ENCODE measurements around the gene TBX4. TPM values are rescaled to one million over a fixed set of nuclear protein-coding genes. Genes with fewer than 3 reads are reported as not detected.

TBX4 gene
- polyA plus RNA-seq, 3 donors: not detected

DNA sequence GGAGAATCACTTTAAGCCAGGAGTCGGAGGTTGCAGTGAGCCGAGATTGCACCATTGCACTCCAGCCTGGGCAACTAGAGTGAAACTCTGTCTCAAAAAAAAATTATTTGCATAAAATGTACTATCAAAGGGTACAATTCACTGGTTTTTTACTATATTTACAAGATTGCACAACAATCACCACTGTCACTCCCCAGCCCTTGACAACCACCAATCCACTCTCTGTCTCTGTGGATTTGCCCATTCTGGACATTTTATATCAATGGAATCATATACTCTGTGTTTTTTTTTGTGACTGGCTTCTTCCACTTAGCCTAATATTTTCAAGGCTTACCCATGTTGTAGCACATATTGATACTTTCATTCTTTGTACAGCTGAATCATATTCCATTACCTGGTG, 33.8 kb upstream of the TBX4 start:
- no peak overlapping the region for H3K9ac ChIP-seq (ENCODE audit: insufficient read depth, low read length, poor library complexity, severe bottlenecking)
- H3K9me3 ChIP-seq (replicated peaks in 1 of 2; ENCODE audit: control insufficient read depth in 1 of 2, insufficient read depth in 1 of 2, low read length in 2 of 2): no peaks in the 10 kb centered on the region
- H3K79me2 ChIP-seq (ENCODE audit: insufficient read depth, low read length): no peaks in the 10 kb centered on the region
- intact Hi-C loops (cut with micrococcal nuclease): loop anchor here (10.0 kb wide), 1 partner anchor 136 kb away; no protein-coding TSS in a partner anchor
- H3K36me3 ChIP-seq (replicated peaks in 1 of 2; ENCODE audit: control insufficient read depth in 1 of 2, insufficient read depth in 2 of 2, low read length in 2 of 2): no peaks in the 10 kb centered on the region
- TF ChIP-seq, protein P1, sequence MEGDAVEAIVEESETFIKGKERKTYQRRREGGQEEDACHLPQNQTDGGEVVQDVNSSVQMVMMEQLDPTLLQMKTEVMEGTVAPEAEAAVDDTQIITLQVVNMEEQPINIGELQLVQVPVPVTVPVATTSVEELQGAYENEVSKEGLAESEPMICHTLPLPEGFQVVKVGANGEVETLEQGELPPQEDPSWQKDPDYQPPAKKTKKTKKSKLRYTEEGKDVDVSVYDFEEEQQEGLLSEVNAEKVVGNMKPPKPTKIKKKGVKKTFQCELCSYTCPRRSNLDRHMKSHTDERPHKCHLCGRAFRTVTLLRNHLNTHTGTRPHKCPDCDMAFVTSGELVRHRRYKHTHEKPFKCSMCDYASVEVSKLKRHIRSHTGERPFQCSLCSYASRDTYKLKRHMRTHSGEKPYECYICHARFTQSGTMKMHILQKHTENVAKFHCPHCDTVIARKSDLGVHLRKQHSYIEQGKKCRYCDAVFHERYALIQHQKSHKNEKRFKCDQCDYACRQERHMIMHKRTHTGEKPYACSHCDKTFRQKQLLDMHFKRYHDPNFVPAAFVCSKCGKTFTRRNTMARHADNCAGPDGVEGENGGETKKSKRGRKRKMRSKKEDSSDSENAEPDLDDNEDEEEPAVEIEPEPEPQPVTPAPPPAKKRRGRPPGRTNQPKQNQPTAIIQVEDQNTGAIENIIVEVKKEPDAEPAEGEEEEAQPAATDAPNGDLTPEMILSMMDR (IDR thresholded peaks at IDR 0.05): no peak
- no peak overlapping the region for H2AFZ ChIP-seq (ENCODE audit: insufficient read depth, low read depth, low read length, poor library complexity, severe bottlenecking)
- peaks cover 6 to 11% of the 10 kb centered on the region in 2 donors for H3K4me1 ChIP-seq (ENCODE audit: control insufficient read depth in 1 of 2, insufficient read depth in 2 of 2, low read length in 2 of 2)
- H3K27ac ChIP-seq (ENCODE audit: low read depth in 1 of 2, low read length in 2 of 2): no peak overlapping the region
- DNase-seq: no peak
- no peaks in the 10 kb centered on the region for H4K20me1 ChIP-seq (ENCODE audit: insufficient read depth, low read length)
- WGBS (ENCODE audit: insufficient coverage): no CpG with 5 or more reads among the region's 2 CpGs
- peaks cover 3 to 55% of the 10 kb centered on the region in 2 donors for H3K27me3 ChIP-seq (ENCODE audit: control insufficient read depth in 2 of 2, insufficient read depth in 2 of 2, low read length in 2 of 2)
- Mint-ChIP-seq H3K27me3 (ENCODE audit: low read depth in 3 of 3) (peaks cover 30 to 82% (median 47%) of the 10 kb centered on the region in 3 donors), H3K36me3 (peaks cover 0 to 2% of the 10 kb centered on the region in 2 donors), H3K4me3 (peak overlapping the region in 1 of 2 donors; percentile 39), H3K9me3 (peaks cover 0 to 5% (median 0%) of the 10 kb centered on the region in 7 donors), H3K4me1 (peaks cover 5% of the 10 kb centered on the region), H3K27ac (no peak overlapping the region)
- no peak overlapping the region for H3K4me3 ChIP-seq (replicated peaks in 1 of 3; ENCODE audit: low read depth in 2 of 3, low read length in 3 of 3)
- H3K4me2 ChIP-seq (replicated peaks; ENCODE audit: extremely low read depth, low read length, poor library complexity, severe bottlenecking): no peak overlapping the region

GRCh38 chr17:61419496-61420046, 32.7 kb upstream of the TBX4 start:
- no peak overlapping the region for H3K27ac Mint-ChIP-seq

More at GRCh38 chr17:61419496-61420046, 32.7 kb upstream of the TBX4 start:
- Histone ChIP-seq H3K9ac (ENCODE audit: insufficient read depth, low read length, poor library complexity, severe bottlenecking) (no peak overlapping the region), H3K4me2 (replicated peaks; ENCODE audit: extremely low read depth, low read length, poor library complexity, severe bottlenecking) (no peak overlapping the region), H4K20me1 (ENCODE audit: insufficient read depth, low read length) (no peaks in the 10 kb centered on the region), H3K4me1 (ENCODE audit: control insufficient read depth in 1 of 2, insufficient read depth in 2 of 2, low read length in 2 of 2) (peaks cover 6 to 11% of the 10 kb centered on the region in 2 donors), H2AFZ (ENCODE audit: insufficient read depth, low read depth, low read length, poor library complexity, severe bottlenecking) (no peak overlapping the region), H3K79me2 (ENCODE audit: insufficient read depth, low read length) (no peaks in the 10 kb centered on the region), H3K9me3 (replicated peaks in 1 of 2; ENCODE audit: control insufficient read depth in 1 of 2, insufficient read depth in 1 of 2, low read length in 2 of 2) (no peaks in the 10 kb centered on the region), H3K27ac (ENCODE audit: low read depth in 1 of 2, low read length in 2 of 2) (no peak overlapping the region), H3K36me3 (replicated peaks in 1 of 2; ENCODE audit: control insufficient read depth in 1 of 2, insufficient read depth in 2 of 2, low read length in 2 of 2) (no peaks in the 10 kb centered on the region), H3K27me3 (ENCODE audit: control insufficient read depth in 2 of 2, insufficient read depth in 2 of 2, low read length in 2 of 2) (peaks cover 2 to 50% of the 10 kb centered on the region in 2 donors), H3K4me3 (replicated peaks in 1 of 3; ENCODE audit: low read depth in 2 of 3, low read length in 3 of 3) (no peak overlapping the region)
- TF ChIP-seq, protein P1 (IDR thresholded peaks at IDR 0.05): no peak
- Mint-ChIP-seq H3K4me3 (no peak overlapping the region), H3K36me3 (peaks cover 0 to 2% of the 10 kb centered on the region in 2 donors), H3K9me3 (peaks cover 0 to 4% (median 0%) of the 10 kb centered on the region in 7 donors), H3K27me3 (ENCODE audit: low read depth in 3 of 3) (peaks cover 26 to 81% (median 43%) of the 10 kb centered on the region in 3 donors), H3K4me1 (peaks cover 5% of the 10 kb centered on the region)
- WGBS (ENCODE audit: insufficient coverage): 92% methylated on average over 5 of the region's 8 CpGs
- intact Hi-C loops (cut with micrococcal nuclease): loop anchor here (10.0 kb wide), 1 partner anchor 135 kb away; no protein-coding TSS in a partner anchor
- DNase-seq: no peak
